Small intestine (tissue), 7 donors: ENCODE results near the gene SLC35A1. TPM values are rescaled to one million over a fixed set of nuclear protein-coding genes. Genes with fewer than 3 reads are reported as not detected.

Experiments used
- DNase-seq, 2 donors: peaks; one replicate each; pipeline versions ENCODE4 v3.0.0 to v3.0.0-alpha.2; 2013
- FAIRE-seq: peaks from 2 replicates; lab custom pipeline; 2012; peaks lifted over from hg19 to GRCh38; lab: Jason Lieb, UNC
- H3K27ac ChIP-seq, 3 donors: one replicate each; pipeline ENCODE4 v1.5.1; 2013; ENCODE audit warnings: low read length in 2 of 3, mild to moderate bottlenecking in 2 of 3, control low read depth in 1 of 3, inconsistent platforms in 1 of 3, low read depth in 1 of 3, moderate library complexity in 1 of 3
- H3K27me3 ChIP-seq, 3 donors: one replicate each; pipeline ENCODE4 v1.6.1; 2013; ENCODE audit warnings: low read length in 3 of 3, inconsistent platforms in 1 of 3; ENCODE audit not compliant: control insufficient read depth in 3 of 3, insufficient read depth in 3 of 3
- H3K36me3 ChIP-seq, 3 donors: one replicate each; pipeline ENCODE4 v1.6.1; 2013; ENCODE audit warnings: low read length in 3 of 3, inconsistent platforms in 1 of 3, low read depth in 1 of 3, mild to moderate bottlenecking in 1 of 3, moderate library complexity in 1 of 3; ENCODE audit not compliant: control insufficient read depth in 3 of 3, insufficient read depth in 2 of 3
- H3K4me1 ChIP-seq, 3 donors: one replicate each; pipeline ENCODE4 v1.6.1; 2013; ENCODE audit warnings: low read length in 2 of 3, inconsistent platforms in 1 of 3, low read depth in 1 of 3, mild to moderate bottlenecking in 1 of 3, moderate library complexity in 1 of 3; ENCODE audit not compliant: control insufficient read depth in 3 of 3, insufficient read depth in 2 of 3
- H3K4me3 ChIP-seq, 3 donors: one replicate each; pipeline ENCODE4 v1.5.1; 2013; ENCODE audit warnings: low read length in 3 of 3, control low read depth in 1 of 3, inconsistent platforms in 1 of 3, low read depth in 1 of 3, mild to moderate bottlenecking in 1 of 3, moderate library complexity in 1 of 3
- H3K9me3 ChIP-seq, 2 donors: one replicate each; pipeline ENCODE4 v1.6.1; 2013; ENCODE audit warnings: low read depth in 1 of 2, low read length in 1 of 2; ENCODE audit not compliant: control insufficient read depth in 2 of 2, insufficient read depth in 1 of 2
- WGBS, 3 donors: extraction: QIAGEN DNeasy Blood & Tissue Kit; methylation state at CpG; one replicate each; pipeline ENCODE4 v1.1.7; 2013; 5-methylcytosine and 5-hydroxymethylcytosine counted together
- polyA plus RNA-seq, 4 donors: library from polyadenylated mRNA; stranded (reverse) in 3 of 4; unstranded in 1 of 4; fragments of 200-250 nt in 3 of 4; fragments of 120-200 nt in 1 of 4; gene quantifications; one replicate each; pipeline versions ENCODE4 v1.2.1 to v1.2.3, GENCODE V29; 2013
- donor health status: healthy with polysubstance abuse.
- donor health status: control.
- donor health status: control.
- donor health status: Bipolar disorder and iron deficiency.
- donor health status: healthy.

Gene SLC35A1
- polyA plus RNA-seq, 4 donors, result 15.4 to 40.6 (median 17.7) TPM

DNA sequence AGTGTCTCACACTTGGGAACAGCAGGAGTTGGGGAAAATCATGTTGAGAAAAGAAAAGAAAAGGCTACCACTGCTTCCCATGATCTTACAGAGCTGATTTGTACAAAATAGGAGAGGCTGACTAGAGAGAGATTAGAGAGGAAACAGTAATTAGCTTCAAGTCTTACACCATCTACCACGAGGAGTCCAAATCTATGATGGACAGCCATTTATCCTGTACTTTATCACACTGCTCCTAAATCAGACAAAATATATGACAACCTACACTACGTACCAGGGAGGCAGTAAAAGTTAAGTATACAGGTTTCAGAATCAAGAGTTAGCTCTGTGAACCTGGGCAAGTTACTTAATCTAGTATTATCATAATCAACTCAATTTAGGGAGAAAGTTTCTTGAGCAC, 79.0 kb downstream of the SLC35A1 start:
- Histone ChIP-seq H3K9me3 (no peaks in the 10 kb centered on the region), H3K4me3 (no peak overlapping the region), H3K27me3 (no peaks in the 10 kb centered on the region), H3K27ac (no peak overlapping the region), H3K36me3 (peaks cover 3 to 26% (median 4%) of the 10 kb centered on the region in 3 donors), H3K4me1 (no peaks in the 10 kb centered on the region)
- DNase-seq (no peak), FAIRE-seq (no peak)
- WGBS, 3 donors, result 75 to 87% (median 84%) methylated on average over 2 of the region's 2 CpGs

DNA sequence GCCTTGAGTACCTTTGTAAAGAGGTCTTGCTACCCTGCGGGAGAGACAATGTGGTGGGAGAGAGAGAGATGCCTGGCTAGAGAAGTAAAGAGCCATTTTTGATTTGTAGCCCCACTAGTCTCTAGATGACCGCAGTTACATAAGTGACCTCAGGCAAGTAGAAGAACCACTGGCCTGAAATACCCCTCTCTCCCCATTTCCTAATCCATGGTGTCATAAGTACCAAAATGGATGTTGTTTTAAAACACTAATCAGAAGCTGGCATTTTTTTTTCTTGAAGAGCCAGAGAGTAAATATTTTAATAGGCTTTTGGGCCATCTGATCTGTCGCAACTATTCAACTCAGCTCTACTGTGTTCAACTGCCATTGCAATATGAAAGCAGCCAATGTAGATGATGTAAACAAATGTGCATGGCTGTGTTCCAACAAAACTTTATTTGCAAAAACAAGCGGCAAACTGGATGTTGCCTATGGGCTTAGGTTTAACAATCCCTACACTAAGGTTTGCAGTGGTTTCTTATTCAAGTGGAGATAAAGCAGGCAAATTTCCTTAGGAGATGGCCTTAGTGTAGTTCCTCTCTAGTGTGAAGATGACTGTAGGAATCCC, 80.5 kb downstream of the SLC35A1 start:
- Histone ChIP-seq H3K4me1 (no peaks in the 10 kb centered on the region), H3K36me3 (peaks cover 4 to 19% (median 4%) of the 10 kb centered on the region in 3 donors), H3K27me3 (no peaks in the 10 kb centered on the region), H3K9me3 (no peaks in the 10 kb centered on the region), H3K27ac (no peak overlapping the region), H3K4me3 (no peak overlapping the region)
- DNase-seq, result no peak
- no peak for FAIRE-seq
- 82 to 96% (median 95%) methylated on average over 4 of the region's 4 CpGs for WGBS, 3 donors

DNA sequence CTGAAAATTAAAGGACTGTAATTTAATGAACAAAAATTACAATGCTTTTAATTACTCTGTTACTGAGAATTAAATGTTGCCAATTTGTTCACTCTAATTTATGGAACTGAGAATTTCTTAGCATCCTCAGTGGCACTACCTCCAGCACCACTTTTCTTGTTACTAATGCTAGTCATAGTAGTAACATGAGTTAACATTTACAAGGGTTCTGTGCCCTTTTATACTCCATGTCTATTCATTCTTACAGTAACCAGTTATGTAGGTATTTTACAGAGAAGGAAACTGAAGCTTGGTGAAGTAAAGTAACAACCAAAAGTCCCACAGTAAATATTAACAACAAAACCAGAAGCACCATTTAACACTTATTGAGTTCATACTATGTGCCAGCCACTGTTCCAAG, 82.7 kb downstream of the SLC35A1 start:
- no peaks in the 10 kb centered on the region for H3K9me3 ChIP-seq
- DNase-seq (no peak), FAIRE-seq (no peak)
- no peaks in the 10 kb centered on the region for H3K4me1 ChIP-seq
- peaks cover 2 to 24% (median 5%) of the 10 kb centered on the region in 3 donors for H3K36me3 ChIP-seq
- no peak overlapping the region for H3K27ac ChIP-seq
- no peaks in the 10 kb centered on the region for H3K27me3 ChIP-seq
- no peak overlapping the region for H3K4me3 ChIP-seq

DNA sequence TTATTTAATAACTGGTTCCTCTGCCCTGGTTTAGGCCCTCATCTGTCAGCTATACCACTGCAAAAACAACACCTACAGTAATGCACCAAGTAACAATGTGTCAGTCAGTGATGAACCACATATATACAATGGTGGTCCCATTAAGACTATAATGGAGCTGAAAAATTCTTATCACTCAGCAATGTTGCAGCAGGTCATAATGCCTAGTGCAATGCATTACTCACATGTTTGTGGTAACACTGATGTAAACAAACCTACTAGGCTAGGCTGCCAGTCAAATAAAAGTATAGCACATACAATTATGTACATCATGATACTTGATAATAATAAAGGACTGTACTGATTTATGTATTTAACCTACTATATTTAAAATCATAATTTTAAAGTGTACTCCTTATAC, 85.7 kb downstream of the SLC35A1 start:
- Histone ChIP-seq H3K9me3 (no peaks in the 10 kb centered on the region), H3K4me1 (no peaks in the 10 kb centered on the region), H3K36me3 (peaks cover 4 to 26% (median 4%) of the 10 kb centered on the region in 3 donors), H3K27ac (no peak overlapping the region), H3K27me3 (no peaks in the 10 kb centered on the region), H3K4me3 (no peak overlapping the region)
- FAIRE-seq (no peak), DNase-seq (no peak)

DNA sequence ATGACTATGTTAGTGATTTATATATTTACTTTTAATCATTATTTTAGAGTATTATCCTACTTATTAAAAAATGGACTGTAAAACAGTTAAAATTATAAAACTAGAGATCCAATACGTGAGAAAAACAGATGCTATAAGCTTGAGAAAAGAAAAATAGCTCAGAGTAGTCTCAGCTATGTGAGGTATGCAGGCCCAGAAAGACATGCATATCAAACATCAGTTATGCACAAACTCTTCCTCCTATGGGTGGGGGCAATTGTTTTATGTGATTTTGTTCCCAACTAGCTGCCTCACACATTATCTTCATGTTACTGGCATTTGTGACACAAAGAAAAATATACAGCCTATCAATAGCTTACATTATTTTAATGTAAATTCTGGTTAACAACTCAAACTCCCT, 88.2 kb downstream of the SLC35A1 start:
- Histone ChIP-seq H3K4me1 (no peaks in the 10 kb centered on the region), H3K27ac (no peak overlapping the region), H3K9me3 (no peaks in the 10 kb centered on the region), H3K4me3 (no peak overlapping the region), H3K36me3 (peaks cover 4 to 31% (median 4%) of the 10 kb centered on the region in 3 donors), H3K27me3 (no peaks in the 10 kb centered on the region)
- FAIRE-seq (no peak), DNase-seq (no peak)
- 81 to 100% (median 100%) methylated on average over 1 of the region's 1 CpG for WGBS, 3 donors

Other genes starting within 250 kb of the SLC35A1 start
- gene SMIM8, start 150.4 kb upstream of the SLC35A1 start, polyA plus RNA-seq, result 10 to 100 TPM in 1 of 4 donors, 1 to 10 TPM in 3; 4.1 to 10.6 (median 5.7) TPM
- gene GJB7, start 143.7 kb upstream of the SLC35A1 start, polyA plus RNA-seq, result under 1 TPM in 1 of 4 donors, not detected in 3; 0.03 TPM
- 1 to 10 TPM in 2 of 4 donors, under 1 TPM in 1, not detected in 1; 0.52 to 2.5 (median 2.4) TPM for gene C6orf163, start 128.2 kb upstream of the SLC35A1 start, polyA plus RNA-seq
- under 1 TPM in 2 of 4 donors, not detected in 2; 0.03 to 0.06 TPM for gene CFAP206, start 65.0 kb upstream of the SLC35A1 start, polyA plus RNA-seq
- 100 to 1,000 TPM in 1 of 4 donors, 10 to 100 TPM in 3; 23.0 to 102 (median 25.9) TPM for gene RARS2, start 117.0 kb downstream of the SLC35A1 start, polyA plus RNA-seq
- gene ORC3, start 117.2 kb downstream of the SLC35A1 start, polyA plus RNA-seq, result 10 to 100 TPM in 3 of 4 donors, 1 to 10 TPM in 1; 9.5 to 31.6 (median 17.8) TPM
- gene AKIRIN2, start 229.3 kb downstream of the SLC35A1 start, polyA plus RNA-seq, result 10 to 100 TPM; 19.9 to 63.8 (median 24.2) TPM